Measurements from ENCODE around the gene SCTR. TPM values are rescaled to one million over a fixed set of nuclear protein-coding genes. Genes with fewer than 3 reads are reported as not detected.

Gene SCTR
- total RNA-seq, 1 experiment from 2014 or later, result not detected

GRCh38 chr2:119476301-119477112 is 47.8 kb downstream of the SCTR start:
- H3K27me3 ChIP-seq (ENCODE audit: low read length), result no peaks in the 10 kb centered on the region
- H3K4me1 ChIP-seq (ENCODE audit: insufficient read depth, low read length), result 0 out of 2 replicates have a peak, but pooled peaks cover 4% of the 10 kb centered on the region
- no peaks in the 10 kb centered on the region for H3F3A ChIP-seq (ENCODE audit: low read length, unreplicated experiment)
- H3K9me3 ChIP-seq (ENCODE audit: low read length), result no peaks in the 10 kb centered on the region
- no peaks in the 10 kb centered on the region for H3K9me2 ChIP-seq (replicated peaks; ENCODE audit: low read length)
- H3K9ac ChIP-seq (ENCODE audit: low read length), result no peak overlapping the region
- BruUV-seq (replicated peaks), result no TSS peak
- intact Hi-C loops (cut with micrococcal nuclease), result loop anchor here (1.0 to 2.0 kb wide), 2 partner anchors 69 to 596 kb away; no protein-coding TSS in a partner anchor
- CTCF ChIA-PET, result interaction anchor here (0.6 to 1.2 kb wide), 3 partner anchors 76 to 226 kb away, joined by 3 to 5 read pairs (median 3); partner anchors contain the start of genes C2orf76 and DBI
- H3K4me3 ChIP-seq (ENCODE audit: low read length), result peak overlapping the region; percentile 22; the same call in 1 of the 2 replicates
- DNase-seq (peak; percentile 77), ATAC-seq (peak; percentile 86)
- H2AFZ ChIP-seq (ENCODE audit: low read length), result peak overlapping the region; percentile 49
- no peaks in the 10 kb centered on the region for H4K20me1 ChIP-seq (ENCODE audit: low read length)
- H3K79me2 ChIP-seq (ENCODE audit: low read length), result no peaks in the 10 kb centered on the region
- no peak overlapping the region for H3K27ac ChIP-seq (ENCODE audit: low read length)
- POLR2A ChIA-PET (ENCODE audit: unreplicated experiment), result interaction anchor here (0.6 kb wide), 1 partner anchor 10 kb away, joined by 3 read pairs; no protein-coding TSS in a partner anchor
- TF ChIP-seq CTCF (conservative IDR thresholded peaks at IDR 0.05; ENCODE audit: low read depth, low read length) (peak; percentile 97), EZH2phosphoT487 (IDR thresholded peaks at IDR 0.05; ENCODE audit: borderline replicate concordance, low read length) (no peak), EZH2 (IDR thresholded peaks at IDR 0.05; ENCODE audit: low read length, unreplicated experiment) (no peak)
- H3K36me3 ChIP-seq (ENCODE audit: low read depth, low read length), result no peaks in the 10 kb centered on the region
- peak overlapping the region; percentile 58 for H3K4me2 ChIP-seq (ENCODE audit: low read length)

DNA sequence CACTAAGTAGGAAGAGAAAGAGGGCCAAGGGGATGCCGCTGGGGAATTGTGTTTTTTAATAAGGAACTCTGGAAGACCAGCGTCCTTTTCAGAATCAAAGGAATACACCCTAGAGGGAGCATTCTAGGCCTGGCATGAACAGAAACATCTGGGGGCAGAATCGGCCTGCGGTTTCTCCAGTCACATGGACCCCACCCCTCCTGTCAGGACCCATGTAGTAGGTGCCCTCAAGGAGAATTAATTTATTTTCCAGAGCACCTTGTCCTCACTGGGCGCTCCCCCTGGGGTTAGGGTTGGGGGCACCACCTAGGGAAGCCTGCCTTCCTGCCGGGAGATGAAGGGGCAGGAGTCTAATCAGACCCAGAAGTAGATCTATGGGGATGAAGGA is 48.4 kb downstream of the SCTR start:
- H3K79me2 ChIP-seq (ENCODE audit: low read length), result no peaks in the 10 kb centered on the region
- no peaks in the 10 kb centered on the region for H3F3A ChIP-seq (ENCODE audit: low read length, unreplicated experiment)
- H4K20me1 ChIP-seq (ENCODE audit: low read length), result no peaks in the 10 kb centered on the region
- TF ChIP-seq EZH2phosphoT487 (IDR thresholded peaks at IDR 0.05; ENCODE audit: borderline replicate concordance, low read length) (no peak), EZH2 (IDR thresholded peaks at IDR 0.05; ENCODE audit: low read length, unreplicated experiment) (no peak), CTCF (conservative IDR thresholded peaks at IDR 0.05; ENCODE audit: low read depth, low read length) (no peak)
- ChIA-PET CTCF (interaction anchor here (1.2 kb wide), 1 partner anchor 109 kb away, joined by 3 read pairs; the partner anchor contains the start of genes C2orf76 and DBI), POLR2A (ENCODE audit: unreplicated experiment) (interaction anchor here (0.6 kb wide), 1 partner anchor 11 kb away, joined by 3 read pairs; no protein-coding TSS in a partner anchor)
- no peak overlapping the region for H3K4me3 ChIP-seq (ENCODE audit: low read length)
- H3K9ac ChIP-seq (ENCODE audit: low read length), result no peak overlapping the region
- DNase-seq (no peak), ATAC-seq (no peak)
- no TSS peak for BruUV-seq (replicated peaks)
- intact Hi-C loops (cut with micrococcal nuclease), result loop anchor here (1.0 to 2.0 kb wide), 2 partner anchors 69 to 595 kb away; no protein-coding TSS in a partner anchor
- no peaks in the 10 kb centered on the region for H3K36me3 ChIP-seq (ENCODE audit: low read depth, low read length)
- 0 out of 2 replicates have a peak, but pooled peaks cover 4% of the 10 kb centered on the region for H3K4me1 ChIP-seq (ENCODE audit: insufficient read depth, low read length)
- no peaks in the 10 kb centered on the region for H3K9me3 ChIP-seq (ENCODE audit: low read length)
- H3K4me2 ChIP-seq (ENCODE audit: low read length), result no peak overlapping the region
- H3K9me2 ChIP-seq (replicated peaks; ENCODE audit: low read length), result no peaks in the 10 kb centered on the region
- H2AFZ ChIP-seq (ENCODE audit: low read length), result no peak overlapping the region
- H3K27me3 ChIP-seq (ENCODE audit: low read length), result no peaks in the 10 kb centered on the region
- H3K27ac ChIP-seq (ENCODE audit: low read length), result no peak overlapping the region
